HG02973 (cell line): Measurements from ENCODE around the gene ADAMTSL2.

Source experiments
- ATAC-seq: cut with Tn5 transposase; IDR thresholded peaks from one replicate; pipeline ENCODE4 v1.9.1; 2021; ENCODE audit warnings: moderate library complexity; ENCODE audit not compliant: unreplicated experiment

ADAMTSL2 gene

GRCh38 chr9:133499132-133499891, 35.2 kb upstream of the ADAMTSL2 start:
- ATAC-seq = no peak

- ATAC-seq = no peak
Measured at GRCh38 chr9:133499892-133500270, 34.6 kb upstream of the ADAMTSL2 start.

GRCh38 chr9:133502112-133502511, 32.4 kb upstream of the ADAMTSL2 start:
- no peak for ATAC-seq

GRCh38 chr9:133505186-133505830, 29.2 kb upstream of the ADAMTSL2 start:
- ATAC-seq = no peak

GRCh38 chr9:133505901-133506652, 28.4 kb upstream of the ADAMTSL2 start:
- no peak for ATAC-seq

- no peak for ATAC-seq
Measured at GRCh38 chr9:133506653-133507038, 27.9 kb upstream of the ADAMTSL2 start.

- ATAC-seq = no peak
Measured at GRCh38 chr9:133507246-133507965, 27.1 kb upstream of the ADAMTSL2 start.

GRCh38 chr9:133508046-133508445, 26.5 kb upstream of the ADAMTSL2 start:
- no peak for ATAC-seq

- ATAC-seq = no peak
Measured at GRCh38 chr9:133509179-133510083, 25.1 kb upstream of the ADAMTSL2 start.

GRCh38 chr9:133510926-133511505, 23.5 kb upstream of the ADAMTSL2 start:
- no peak for ATAC-seq

GRCh38 chr9:133511607-133512006, 22.9 kb upstream of the ADAMTSL2 start:
- ATAC-seq = no peak

GRCh38 chr9:133512253-133513213, 22.0 kb upstream of the ADAMTSL2 start:
- no peak for ATAC-seq

GRCh38 chr9:133513214-133514100, 21.0 kb upstream of the ADAMTSL2 start:
- no peak for ATAC-seq

GRCh38 chr9:133514460-133515239, 19.9 kb upstream of the ADAMTSL2 start:
- no peak for ATAC-seq

- ATAC-seq = no peak
Measured at GRCh38 chr9:133515240-133515610, 19.3 kb upstream of the ADAMTSL2 start.

- no peak for ATAC-seq
Measured at GRCh38 chr9:133515615-133516255, 18.8 kb upstream of the ADAMTSL2 start.
